GM12865 (cell line): Measurements from ENCODE around the gene NOXO1.
A peak's percentile ranks its signal among the peaks of the same experiment; 100 is the strongest.

Source experiments
- DNase-seq: peaks from one replicate; pipeline ENCODE4 v3.0.0; 2010; ENCODE audit warnings: low read depth
- H3K4me3 ChIP-seq: 2 replicates; pipeline ENCODE4 v1.5.1; 2011; ENCODE audit warnings: mild to moderate bottlenecking, low read depth, low read length, control low read depth
- CTCF ChIP-seq: IDR thresholded peaks from 2 replicates; pipeline ENCODE4 v1.5.1; 2011; ENCODE audit warnings: low read length, control low read depth, low read depth, inconsistent platforms; ENCODE audit not compliant: insufficient read depth; ENCODE audit errors: missing control alignments

NOXO1 gene

DNA sequence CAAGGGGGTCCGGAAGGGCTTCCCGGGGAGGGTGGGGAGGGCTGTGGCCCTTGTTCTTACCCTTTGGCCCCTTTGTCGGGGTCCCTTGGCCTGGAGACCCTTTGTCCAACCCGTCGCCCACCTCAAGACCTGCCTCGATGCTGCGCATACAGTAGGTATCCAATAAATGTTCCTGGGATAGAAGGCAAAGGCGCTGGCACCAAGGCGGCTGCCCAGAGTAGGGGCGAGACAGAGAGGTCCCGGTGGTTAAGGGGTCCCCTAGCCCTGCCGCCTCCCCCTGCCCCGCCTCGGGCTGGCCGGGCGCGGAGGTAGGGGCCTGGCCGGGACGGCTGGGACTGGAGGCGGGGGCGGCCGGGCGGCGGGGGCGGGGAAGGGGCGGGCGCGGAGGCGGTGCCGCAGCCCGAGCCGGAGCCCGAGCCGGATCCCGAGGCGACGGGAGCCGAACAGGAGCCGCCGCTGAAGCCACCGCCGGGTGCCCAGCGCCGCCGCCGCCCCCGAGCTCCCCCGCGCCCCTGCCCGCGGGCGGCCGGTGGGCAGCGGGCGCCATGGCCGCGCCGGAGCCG, 45.3 kb upstream of the NOXO1 start, which contains the start of gene NHERF2:
NHERF2 (plus strand) TSS at position 442 of the 563 bp plus-strand sequence; CDS start at position 546, 104 bp downstream.
- DNase-seq: no peak
- TF ChIP-seq CTCF: no peak
- H3K4me3 ChIP-seq: no peak within 1 kb of the TSS; the same call in 1 of the 2 replicates

DNA sequence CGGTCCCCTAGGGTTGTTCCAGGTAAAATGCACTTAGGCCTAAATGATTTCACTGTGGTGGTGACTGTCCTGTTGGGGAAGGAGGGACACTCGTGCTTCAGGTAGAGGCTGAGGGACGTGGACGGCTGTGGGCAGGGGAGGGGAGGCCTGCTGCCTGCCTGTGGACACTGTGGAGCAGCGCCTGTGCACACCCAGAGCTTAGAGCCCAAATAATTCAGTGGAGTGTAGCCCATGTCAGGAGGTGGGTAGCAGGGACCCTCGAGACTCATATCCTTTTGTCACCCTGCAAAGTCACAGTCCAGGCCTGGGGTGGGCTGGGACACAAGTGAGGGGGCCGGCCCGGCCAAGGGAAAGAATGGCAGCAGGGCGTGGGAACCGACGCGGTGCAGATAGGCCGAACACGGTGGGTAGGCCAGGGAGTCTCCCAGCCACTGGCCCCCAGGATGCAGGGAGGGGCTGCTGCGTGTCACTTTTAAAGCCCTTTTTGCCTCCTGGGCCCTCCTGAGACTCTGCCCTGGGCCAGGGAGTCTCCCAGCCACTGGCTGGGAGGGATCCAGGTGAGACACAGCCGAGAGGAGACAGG, 44.7 kb upstream of the NOXO1 start:
- TF ChIP-seq CTCF: no peak
- no peak for DNase-seq
- H3K4me3 ChIP-seq: no peak overlapping the region

DNA sequence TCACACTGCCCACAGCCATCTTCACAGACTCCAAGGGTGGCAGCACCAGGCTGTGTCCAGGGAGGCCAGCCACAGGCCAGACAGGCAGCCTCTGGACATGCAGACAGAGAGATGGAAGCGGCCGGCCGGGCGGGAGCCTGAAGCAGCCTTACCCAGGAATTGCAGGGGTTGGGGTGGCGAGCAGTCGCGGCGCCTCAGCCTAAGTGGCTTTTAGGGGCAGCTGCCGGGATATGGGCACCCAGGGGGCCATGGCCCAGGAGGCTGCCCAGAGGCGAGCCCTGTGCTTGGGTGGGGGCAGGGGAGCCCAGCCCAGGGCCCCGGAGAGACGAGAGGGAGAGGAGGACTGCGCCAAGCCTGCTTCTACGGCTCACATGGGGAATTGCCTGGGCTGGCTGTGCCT, 44.0 kb upstream of the NOXO1 start:
- DNase-seq: no peak
- no peak overlapping the region for H3K4me3 ChIP-seq
- TF ChIP-seq CTCF: no peak

DNA sequence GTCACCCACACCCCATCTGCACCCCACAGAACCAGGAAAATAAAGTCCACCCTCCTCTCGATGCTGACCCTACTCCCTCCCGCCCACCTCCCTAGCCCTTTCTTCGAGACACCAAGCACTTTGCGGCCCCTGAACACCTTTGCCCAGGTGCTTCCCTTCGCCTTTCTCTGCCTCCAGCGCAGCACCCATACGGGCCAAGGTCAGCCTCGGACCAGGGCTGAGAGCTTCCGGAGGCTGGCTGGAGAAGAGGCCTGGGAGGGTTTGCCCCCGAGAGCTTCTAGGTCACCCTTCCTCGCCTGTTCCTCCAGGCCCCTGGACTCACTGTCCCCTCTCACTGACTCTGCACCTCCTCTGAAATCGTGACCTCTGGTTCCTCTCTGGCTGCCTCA, 42.8 kb upstream of the NOXO1 start:
- no peak overlapping the region for H3K4me3 ChIP-seq

DNA sequence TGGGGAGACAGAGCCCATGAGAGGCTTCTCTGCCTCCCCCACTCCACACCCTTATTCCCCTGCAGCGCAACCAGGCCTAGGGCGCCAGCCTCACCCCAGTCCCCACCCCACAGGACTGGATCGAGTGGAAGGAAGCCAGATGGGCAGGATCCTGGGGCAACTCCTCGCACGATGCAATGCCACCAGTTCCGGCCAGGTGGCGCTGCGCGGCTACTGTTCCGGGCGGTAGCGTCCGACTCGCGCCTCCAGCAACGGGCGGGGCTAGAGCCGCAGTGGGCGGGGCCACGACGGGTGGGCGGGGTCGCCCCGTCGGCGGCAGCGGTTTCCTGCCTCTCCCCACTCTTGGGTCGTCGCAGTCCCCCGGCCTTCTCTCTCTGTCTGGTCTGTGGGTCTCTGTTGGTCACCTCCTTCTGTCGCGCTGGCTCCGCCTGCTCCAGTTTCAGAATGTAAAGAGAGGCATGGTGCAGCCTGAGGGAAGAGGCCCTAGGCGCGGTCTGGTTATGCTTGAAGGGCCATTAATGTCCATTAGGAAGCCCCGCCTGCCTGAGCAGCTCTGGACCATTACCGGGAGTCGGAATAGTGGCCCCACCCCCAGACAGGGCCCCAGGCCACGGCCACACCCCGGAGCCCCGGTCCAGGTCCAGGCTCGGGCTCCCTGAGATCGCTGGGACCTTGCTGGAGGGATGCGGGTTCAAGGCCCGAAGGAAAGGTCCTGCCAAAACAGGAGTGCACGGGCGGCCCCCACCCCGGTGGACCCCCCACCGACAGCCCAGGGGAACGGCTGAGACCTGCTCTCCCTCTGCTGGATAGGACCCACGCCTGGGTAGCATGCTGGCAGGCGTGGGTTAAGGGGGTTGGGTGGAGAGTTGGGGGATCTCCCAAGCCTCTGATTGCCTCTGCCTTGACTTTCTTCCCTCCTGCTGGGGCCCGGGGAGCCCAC, 42.1 kb upstream of the NOXO1 start:
- H3K4me3 ChIP-seq: peak overlapping the region; percentile 24
- TF ChIP-seq CTCF: peak; percentile 98
- DNase-seq: peak; percentile 92

More for the DNA sequence above, 42.8 kb upstream of the NOXO1 start:
- no peak for DNase-seq
- no peak for TF ChIP-seq CTCF

- TF ChIP-seq CTCF: no peak
- H3K4me3 ChIP-seq: peak overlapping the region; percentile 24; the same call in 1 of the 2 replicates
- peak; percentile 41 for DNase-seq
Measured at GRCh38 chr16:2022723-2023091, 41.4 kb upstream of the NOXO1 start.
